K562 (cell line): ENCODE data around the gene USP26.

ENCODE experiments used
- ATF7 ChIP-seq: fragments of 450-650 bp; IDR thresholded peaks from 2 replicates; pipeline ENCODE4 v1.7.1; 2014; ENCODE audit warnings: mild to moderate bottlenecking, moderate library complexity
- BDP1 ChIP-seq: IDR thresholded peaks from 3 replicates; pipeline ENCODE4 v1.6.1; 2011; ENCODE audit not compliant: insufficient read length, insufficient read depth
- BHLHE40 ChIP-seq: IDR thresholded peaks from 2 replicates; pipeline ENCODE4 v1.6.1; 2011; ENCODE audit warnings: low read length, improper control_type of control experiment
- EP300 ChIP-seq: IDR thresholded peaks from 2 replicates; pipeline ENCODE4 v1.6.1; 2012; ENCODE audit warnings: low read length, improper control_type of control experiment
- MEF2D ChIP-seq: conservative IDR thresholded peaks from 2 replicates; pipeline ENCODE4 v1.6.1; 2016; ENCODE audit warnings: low read depth, missing genetic modification characterization, missing compliant biosample characterization
- POLR2A ChIP-seq: fragments of 450-650 bp; conservative IDR thresholded peaks from 2 replicates; pipeline ENCODE4 v1.6.1; 2016
- SP1 ChIP-seq: sonication (generic); formaldehyde crosslinking; IDR thresholded peaks from 2 replicates; pipeline ENCODE4 v1.8.1; 2022; ENCODE audit warnings: mild to moderate bottlenecking, missing genetic modification reagents
- SRSF3 ChIP-seq: fragments of 200-400 bp; formaldehyde crosslinking; IDR thresholded peaks from 2 replicates; pipeline ENCODE4 v1.6.1; 2016; ENCODE audit warnings: mild to moderate bottlenecking, low read length, moderate library complexity; ENCODE audit not compliant: insufficient read depth
- ZBTB1 ChIP-seq: sonication (generic); formaldehyde crosslinking; IDR thresholded peaks from 2 replicates; pipeline ENCODE4 v1.8.1; 2023; ENCODE audit warnings: missing genetic modification reagents, low read depth, mild to moderate bottlenecking, borderline replicate concordance
- ZNF274 ChIP-seq: IDR thresholded peaks from 2 replicates; pipeline ENCODE4 v1.6.1; 2011; ENCODE audit warnings: low read depth, mild to moderate bottlenecking, low read length, moderate library complexity, borderline replicate concordance
- TF ChIP-seq, protein P1 (sequence below), 3 experiments: IDR thresholded peaks in 2 of 3; conservative IDR thresholded peaks in 1 of 3; 2 replicates each; pipeline ENCODE4 v1.5.1; 2011 to 2012; ENCODE audit warnings: low read length in 3 of 3, mild to moderate bottlenecking in 3 of 3, control low read depth in 2 of 3, improper control_type of control experiment in 1 of 3, inconsistent platforms in 1 of 3, low read depth in 1 of 3, mixed read lengths in 1 of 3, moderate library complexity in 1 of 3; ENCODE audit not compliant: insufficient read depth in 2 of 3

DNA sequence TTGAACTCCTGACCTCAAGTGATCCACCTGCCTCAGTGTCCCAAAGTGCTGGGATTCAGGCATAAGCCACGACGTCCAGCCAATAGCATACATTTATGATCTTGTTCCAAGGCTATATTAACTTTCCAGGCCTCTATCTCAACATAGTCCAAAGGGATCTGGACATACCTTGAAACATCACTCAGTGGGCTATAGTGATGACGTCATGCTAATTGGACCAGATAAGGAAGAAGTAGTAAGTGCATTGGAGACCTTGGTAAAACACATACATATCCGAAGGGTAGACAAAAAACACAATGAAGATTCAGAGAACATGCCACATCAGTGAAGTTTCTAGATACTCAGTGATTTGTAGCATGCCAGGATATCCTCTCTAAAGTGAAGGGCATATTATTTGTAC, 37.4 kb upstream of the USP26 start:
- TF ChIP-seq BHLHE40 (no peak), BDP1 (no peak), ZBTB1 (CRISPR knock-in tag) (no peak), ZNF274 (no peak), SP1 (CRISPR knock-in tag) (no peak), MEF2D (tag) (no peak), POLR2A (no peak), SRSF3 (no peak), EP300 (no peak), ATF7 (peak; percentile 30; the same call in 1 of the 2 replicates)
- TF ChIP-seq, protein P1, sequence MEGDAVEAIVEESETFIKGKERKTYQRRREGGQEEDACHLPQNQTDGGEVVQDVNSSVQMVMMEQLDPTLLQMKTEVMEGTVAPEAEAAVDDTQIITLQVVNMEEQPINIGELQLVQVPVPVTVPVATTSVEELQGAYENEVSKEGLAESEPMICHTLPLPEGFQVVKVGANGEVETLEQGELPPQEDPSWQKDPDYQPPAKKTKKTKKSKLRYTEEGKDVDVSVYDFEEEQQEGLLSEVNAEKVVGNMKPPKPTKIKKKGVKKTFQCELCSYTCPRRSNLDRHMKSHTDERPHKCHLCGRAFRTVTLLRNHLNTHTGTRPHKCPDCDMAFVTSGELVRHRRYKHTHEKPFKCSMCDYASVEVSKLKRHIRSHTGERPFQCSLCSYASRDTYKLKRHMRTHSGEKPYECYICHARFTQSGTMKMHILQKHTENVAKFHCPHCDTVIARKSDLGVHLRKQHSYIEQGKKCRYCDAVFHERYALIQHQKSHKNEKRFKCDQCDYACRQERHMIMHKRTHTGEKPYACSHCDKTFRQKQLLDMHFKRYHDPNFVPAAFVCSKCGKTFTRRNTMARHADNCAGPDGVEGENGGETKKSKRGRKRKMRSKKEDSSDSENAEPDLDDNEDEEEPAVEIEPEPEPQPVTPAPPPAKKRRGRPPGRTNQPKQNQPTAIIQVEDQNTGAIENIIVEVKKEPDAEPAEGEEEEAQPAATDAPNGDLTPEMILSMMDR (IDR thresholded peaks at IDR 0.05 in 2 of 3, conservative IDR thresholded peaks at IDR 0.05 in 1 of 3; ENCODE audit: insufficient read depth in 2 of 3, low read depth in 1 of 3, low read length in 3 of 3), result no peak
